Spleen (tissue), 11 donors: ENCODE results near the gene ZSCAN22. TPM values are rescaled to one million over a fixed set of nuclear protein-coding genes. Genes with fewer than 3 reads are reported as not detected.

Experiments
- DNase-seq: peaks from one replicate; pipeline ENCODE4 v3.0.0-alpha.2; 2020
- H3K27ac ChIP-seq, 8 donors: fragments of 200-600 bp; sonication (generic) in 7 of 8; 1 replicate in 4 of 8; 2 replicates in 4 of 8; pipeline versions ENCODE4 v1.5.0 to v1.8.0; 2016 to 2021; ENCODE audit warnings: inconsistent platforms in 4 of 8, mild to moderate bottlenecking in 4 of 8, moderate library complexity in 1 of 8
- H3K27me3 ChIP-seq, 7 donors: fragments of 200-600 bp; sonication (generic) in 6 of 7; replicated peaks in 1 of 7; 1 replicate in 4 of 7; 2 replicates in 3 of 7; pipeline versions ENCODE4 v1.5.0 to v1.8.0; 2016 to 2021; ENCODE audit warnings: inconsistent platforms in 3 of 7, mild to moderate bottlenecking in 1 of 7
- H3K36me3 ChIP-seq, 6 donors: fragments of 200-600 bp; sonication (generic) in 5 of 6; 1 replicate in 4 of 6; 2 replicates in 2 of 6; pipeline versions ENCODE4 v1.5.0 to v1.8.0; 2016 to 2021; ENCODE audit warnings: inconsistent platforms in 2 of 6
- H3K4me1 ChIP-seq, 6 donors: fragments of 200-600 bp; sonication (generic) in 5 of 6; 1 replicate in 3 of 6; 2 replicates in 3 of 6; pipeline versions ENCODE4 v1.5.0 to v1.8.0; 2016 to 2021; ENCODE audit warnings: inconsistent platforms in 3 of 6
- H3K4me3 ChIP-seq, 8 donors: fragments of 200-600 bp; sonication (generic) in 7 of 8; 1 replicate in 4 of 8; 2 replicates in 4 of 8; pipeline versions ENCODE4 v1.5.0 to v1.8.0; 2016 to 2021; ENCODE audit warnings: inconsistent platforms in 4 of 8, mild to moderate bottlenecking in 4 of 8, moderate library complexity in 2 of 8
- H3K9me3 ChIP-seq, 8 donors: fragments of 200-600 bp; sonication (generic) in 7 of 8; 1 replicate in 4 of 8; 2 replicates in 4 of 8; pipeline versions ENCODE4 v1.5.0 to v1.8.0; 2016 to 2021; ENCODE audit warnings: inconsistent platforms in 4 of 8
- CTCF ChIP-seq, 11 experiments: fragments of 200-600 bp in 7 of 11; fragments of 450-650 bp in 4 of 11; sonication (generic) in 4 of 11; IDR thresholded peaks in 8 of 11; conservative IDR thresholded peaks in 3 of 11; 1 replicate in 7 of 11; 2 replicates in 4 of 11; pipeline versions ENCODE4 v1.4.0 to v1.8.0; 2016 to 2021; ENCODE audit warnings: antibody characterized with exemption in 11 of 11, inconsistent platforms in 4 of 11, mild to moderate bottlenecking in 1 of 11
- POLR2A ChIP-seq, 3 donors: fragments of 450-650 bp; IDR thresholded peaks; one replicate each; pipeline ENCODE4 v1.5.1; 2017; ENCODE audit warnings: antibody characterized with exemption in 3 of 3, mild to moderate bottlenecking in 1 of 3
- POLR2AphosphoS5 ChIP-seq, 3 donors: sonication (generic); formaldehyde crosslinking; IDR thresholded peaks; one replicate each; pipeline ENCODE4 v1.5.1; 2017; ENCODE audit warnings: antibody characterized with exemption in 3 of 3
- WGBS, 5 donors: extraction: QIAGEN DNeasy Blood & Tissue Kit in 3 of 5; methylation state at CpG; one replicate each; pipeline versions ENCODE4 v1.1.5 to v1.1.7; 2013 to 2018; 5-methylcytosine and 5-hydroxymethylcytosine counted together
- intact Hi-C: fragments of 100-400 bp; cut with DNase I; formaldehyde crosslinking; loops from one replicate; pipeline ENCODE4 v1.15.0; 2023; ENCODE audit warnings: low total_unique reads
- polyA plus RNA-seq, 3 donors: library from polyadenylated mRNA; stranded (reverse); fragments of 200-250 nt; gene quantifications; one replicate each; pipeline ENCODE4 v1.2.1, GENCODE V29; 2013
- total RNA-seq, 7 donors: library from RNA; depleted of rRNA in 3 of 7; stranded (reverse); fragments of >200 nt in 3 of 7; fragmentation: NEBNext Ultra II Directional in 4 of 7; extraction: Animal tissue kit (Norgen Biotek cat#: 25700) in 4 of 7; gene quantifications; one replicate each; pipeline versions ENCODE4 v1.1.0 to v1.2.1, GENCODE V29; 2016 to 2021
- donor health status: healthy with polysubstance abuse.
- donor health status: DM: no; HTN: no; CAD: no; lungs with moderate emphysema.
- donor health status: DM: no; HTN: no; CAD: no.
- donor health status: Bipolar disorder and iron deficiency.
- donor health status: healthy.
- donor health status: DM: no; HTN: no; CAD: no.
- donor health status: DM: yes; HTN: yes; CAD: no.

Gene ZSCAN22
- total and polyA plus RNA-seq, 10 donors, result 0.48 to 3.9 (median 3.0) TPM

- peaks cover 0 to 65% (median 20%) of the 10 kb centered on the region in 8 donors for H3K9me3 ChIP-seq
- TF ChIP-seq CTCF (IDR thresholded peaks at IDR 0.05 in 8 of 11, conservative IDR thresholded peaks at IDR 0.05 in 3 of 11), result no peak
- TF ChIP-seq POLR2AphosphoS5 (IDR thresholded peaks at IDR 0.05), result no peak
- no peak for TF ChIP-seq POLR2A (IDR thresholded peaks at IDR 0.05)
- intact Hi-C loops, result no loop called here
- no peaks in the 10 kb centered on the region for H3K27me3 ChIP-seq
- peaks cover 0 to 10% (median 7%) of the 10 kb centered on the region in 6 donors for H3K4me1 ChIP-seq
- WGBS, 5 donors, result 93 to 99% (median 98%) methylated on average over 7 of the region's 7 CpGs
- no peak overlapping the region for H3K4me3 ChIP-seq
- no peak overlapping the region for H3K27ac ChIP-seq
- peaks cover 0 to 64% (median 19%) of the 10 kb centered on the region in 6 donors for H3K36me3 ChIP-seq
- no peak for DNase-seq
Observed at GRCh38 chr19:58300620-58301019, 26.2 kb upstream of the ZSCAN22 start.

- Histone ChIP-seq H3K36me3 (peaks cover 0 to 61% (median 28%) of the 10 kb centered on the region in 6 donors), H3K4me1 (peaks cover 11 to 47% (median 26%) of the 10 kb centered on the region in 6 donors), H3K27ac (peak overlapping the region in 6 of 8 donors; percentile 88 to 96 (median 94)), H3K27me3 (no peaks in the 10 kb centered on the region), H3K9me3 (peaks cover 0 to 29% (median 0%) of the 10 kb centered on the region in 8 donors), H3K4me3 (peak overlapping the region in 5 of 8 donors; percentile 70 to 92 (median 75))
- intact Hi-C loops, result no loop called here
- DNase-seq, result peak; percentile 23
- 88 to 95% (median 92%) methylated on average over 6 to 7 of the region's 7 CpGs for WGBS, 5 donors
- TF ChIP-seq CTCF (IDR thresholded peaks at IDR 0.05 in 8 of 11, conservative IDR thresholded peaks at IDR 0.05 in 3 of 11), result no peak
- no peak for TF ChIP-seq POLR2AphosphoS5 (IDR thresholded peaks at IDR 0.05)
- TF ChIP-seq POLR2A (IDR thresholded peaks at IDR 0.05), result no peak
Observed at GRCh38 chr19:58304255-58304654, 22.5 kb upstream of the ZSCAN22 start.

- intact Hi-C loops, result no loop called here
- peaks cover 0 to 25% (median 0%) of the 10 kb centered on the region in 8 donors for H3K9me3 ChIP-seq
- no peaks in the 10 kb centered on the region for H3K27me3 ChIP-seq
- 32 to 44% (median 35%) methylated on average over 7 of the region's 7 CpGs for WGBS, 5 donors
- H3K36me3 ChIP-seq, result peaks cover 0 to 62% (median 30%) of the 10 kb centered on the region in 6 donors
- TF ChIP-seq POLR2A (IDR thresholded peaks at IDR 0.05) (no peak), CTCF (IDR thresholded peaks at IDR 0.05 in 8 of 11, conservative IDR thresholded peaks at IDR 0.05 in 3 of 11) (no peak), POLR2AphosphoS5 (IDR thresholded peaks at IDR 0.05) (no peak)
- H3K4me3 ChIP-seq, result peak overlapping the region; percentile 52 to 92 (median 75)
- DNase-seq, result no peak
- H3K27ac ChIP-seq, result peak overlapping the region; percentile 88 to 96 (median 92)
- peaks cover 11 to 51% (median 26%) of the 10 kb centered on the region in 6 donors for H3K4me1 ChIP-seq
Observed at GRCh38 chr19:58304748-58305064, 22.1 kb upstream of the ZSCAN22 start.

- Histone ChIP-seq H3K4me3 (peak within 1 kb of the TSS; percentile 52 to 92 (median 75)), H3K27me3 (no peaks in the 10 kb centered on the region), H3K9me3 (peaks cover 0 to 19% (median 0%) of the 10 kb centered on the region in 8 donors), H3K4me1 (peaks cover 11 to 55% (median 26%) of the 10 kb centered on the region in 6 donors), H3K36me3 (peaks cover 0 to 62% (median 29%) of the 10 kb centered on the region in 6 donors), H3K27ac (peak within 1 kb of the TSS; percentile 88 to 96 (median 92))
- intact Hi-C loops, result no loop called here
- DNase-seq, result peak; percentile 99
- WGBS, 5 donors, result 1 to 2% (median 1%) methylated on average over 48 to 55 of the region's 55 CpGs
- TF ChIP-seq CTCF (IDR thresholded peaks at IDR 0.05 in 8 of 11, conservative IDR thresholded peaks at IDR 0.05 in 3 of 11) (peak; percentile 13 to 74 (median 47)), POLR2AphosphoS5 (IDR thresholded peaks at IDR 0.05) (peak; percentile 99 to 100 (median 99)), POLR2A (IDR thresholded peaks at IDR 0.05) (peak; percentile 66 to 86 (median 66))
Observed at GRCh38 chr19:58305065-58305931, 21.5 kb upstream of the ZSCAN22 start, which contains the start of gene ERVK3-1. ERVK3-1 (plus strand) TSS chr19:58305377; CDS start chr19:58312169, 6,792 bp downstream.
